Measurements from ENCODE around the gene ZBTB7C.

- TF ChIP-seq CTCF (IDR thresholded peaks at IDR 0.05) (no peak), CBX2 (IDR thresholded peaks at IDR 0.05; ENCODE audit: borderline replicate concordance, low read depth) (no peak), POLR2A (IDR thresholded peaks at IDR 0.05; ENCODE audit: low read length) (no peak), GATA3 (IDR thresholded peaks at IDR 0.05; ENCODE audit: borderline replicate concordance) (no peak), ZFP36 (IDR thresholded peaks at IDR 0.05; ENCODE audit: borderline replicate concordance, partially characterized antibody) (no peak)
These were observed 202.3 kb downstream of the ZBTB7C start for GRCh38 chr18:48206887-48207286.

All from A549 (cell line).